Liver (tissue), 2 donors: ENCODE measurements around the gene CAPN10.

Source experiments
- CTCF ChIP-seq: fragments of 150-350 bp; IDR thresholded peaks from 2 replicates; pipeline ENCODE4 v1.5.1; 2017; ENCODE audit warnings: improper control_type of control experiment, low read depth, low read length; ENCODE audit not compliant: missing input control
- TF ChIP-seq, protein P1 (sequence below): IDR thresholded peaks from 2 replicates; pipeline ENCODE4 v1.6.1; 2016; ENCODE audit warnings: antibody characterized with exemption, mild to moderate bottlenecking
- donor health status: healthy.

DNA sequence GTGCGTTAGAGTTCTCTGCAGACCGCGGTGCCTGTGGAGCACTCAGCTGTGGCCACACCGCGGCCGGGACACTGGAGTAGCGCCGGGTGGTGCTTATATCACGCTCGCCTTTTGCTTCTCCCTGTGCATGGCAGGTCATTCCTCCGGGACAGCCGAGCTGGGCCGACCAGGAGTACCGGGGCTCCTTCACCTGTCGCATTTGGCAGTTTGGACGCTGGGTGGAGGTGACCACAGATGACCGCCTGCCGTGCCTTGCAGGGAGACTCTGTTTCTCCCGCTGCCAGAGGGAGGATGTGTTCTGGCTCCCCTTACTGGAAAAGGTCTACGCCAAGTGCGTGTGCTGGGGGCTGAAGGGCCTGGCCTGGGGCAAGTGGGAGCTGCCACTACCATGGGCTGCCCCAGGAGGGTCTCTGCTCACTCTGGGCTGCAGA, 4.2 kb downstream of the CAPN10 start:
- no peak for TF ChIP-seq CTCF
- TF ChIP-seq, protein P1, sequence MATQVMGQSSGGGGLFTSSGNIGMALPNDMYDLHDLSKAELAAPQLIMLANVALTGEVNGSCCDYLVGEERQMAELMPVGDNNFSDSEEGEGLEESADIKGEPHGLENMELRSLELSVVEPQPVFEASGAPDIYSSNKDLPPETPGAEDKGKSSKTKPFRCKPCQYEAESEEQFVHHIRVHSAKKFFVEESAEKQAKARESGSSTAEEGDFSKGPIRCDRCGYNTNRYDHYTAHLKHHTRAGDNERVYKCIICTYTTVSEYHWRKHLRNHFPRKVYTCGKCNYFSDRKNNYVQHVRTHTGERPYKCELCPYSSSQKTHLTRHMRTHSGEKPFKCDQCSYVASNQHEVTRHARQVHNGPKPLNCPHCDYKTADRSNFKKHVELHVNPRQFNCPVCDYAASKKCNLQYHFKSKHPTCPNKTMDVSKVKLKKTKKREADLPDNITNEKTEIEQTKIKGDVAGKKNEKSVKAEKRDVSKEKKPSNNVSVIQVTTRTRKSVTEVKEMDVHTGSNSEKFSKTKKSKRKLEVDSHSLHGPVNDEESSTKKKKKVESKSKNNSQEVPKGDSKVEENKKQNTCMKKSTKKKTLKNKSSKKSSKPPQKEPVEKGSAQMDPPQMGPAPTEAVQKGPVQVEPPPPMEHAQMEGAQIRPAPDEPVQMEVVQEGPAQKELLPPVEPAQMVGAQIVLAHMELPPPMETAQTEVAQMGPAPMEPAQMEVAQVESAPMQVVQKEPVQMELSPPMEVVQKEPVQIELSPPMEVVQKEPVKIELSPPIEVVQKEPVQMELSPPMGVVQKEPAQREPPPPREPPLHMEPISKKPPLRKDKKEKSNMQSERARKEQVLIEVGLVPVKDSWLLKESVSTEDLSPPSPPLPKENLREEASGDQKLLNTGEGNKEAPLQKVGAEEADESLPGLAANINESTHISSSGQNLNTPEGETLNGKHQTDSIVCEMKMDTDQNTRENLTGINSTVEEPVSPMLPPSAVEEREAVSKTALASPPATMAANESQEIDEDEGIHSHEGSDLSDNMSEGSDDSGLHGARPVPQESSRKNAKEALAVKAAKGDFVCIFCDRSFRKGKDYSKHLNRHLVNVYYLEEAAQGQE, result no peak
